Astrocyte (in vitro differentiated cells and primary cell): Measurements from ENCODE around the gene GSTP1. TPM values are rescaled to one million over a fixed set of nuclear protein-coding genes. Genes with fewer than 3 reads are reported as not detected.

ENCODE experiments used
- DNase-seq: peaks from one replicate; pipeline ENCODE4 v3.0.0-alpha.2; 2010; ENCODE audit warnings: low read depth
- FAIRE-seq: peaks from 2 replicates; lab custom pipeline; 2011; peaks lifted over from hg19 to GRCh38; lab: Jason Lieb, UNC
- H2AFZ ChIP-seq: 2 replicates; pipeline ENCODE4 v1.6.0; 2012; ENCODE audit warnings: low read depth, low read length, inconsistent platforms
- H3K27ac ChIP-seq: 2 replicates; pipeline ENCODE4 v1.5.1; 2011; ENCODE audit warnings: low read depth, low read length, inconsistent platforms
- H3K27me3 ChIP-seq: 2 replicates; pipeline ENCODE4 v1.6.0; 2011; ENCODE audit warnings: low read length, inconsistent platforms; ENCODE audit not compliant: insufficient read depth
- H3K36me3 ChIP-seq: 2 replicates; pipeline ENCODE4 v1.5.1; 2011; ENCODE audit warnings: low read length, inconsistent platforms; ENCODE audit not compliant: insufficient read depth
- H3K4me1 ChIP-seq: 2 replicates; pipeline ENCODE4 v1.5.1; 2011; ENCODE audit warnings: low read length, inconsistent platforms; ENCODE audit not compliant: insufficient read depth
- H3K4me2 ChIP-seq: 2 replicates; pipeline ENCODE4 v1.6.0; 2012; ENCODE audit warnings: low read length, inconsistent platforms
- H3K4me3 ChIP-seq: 2 replicates; pipeline ENCODE4 v1.5.1; 2011; ENCODE audit warnings: low read depth, mild to moderate bottlenecking, low read length, inconsistent platforms; ENCODE audit not compliant: insufficient read depth
- H3K79me2 ChIP-seq: 2 replicates; pipeline ENCODE4 v1.6.0; 2012; ENCODE audit warnings: mild to moderate bottlenecking, low read length, inconsistent platforms; ENCODE audit not compliant: insufficient read depth
- H3K9ac ChIP-seq: 2 replicates; pipeline ENCODE4 v1.6.0; 2012; ENCODE audit warnings: mild to moderate bottlenecking, low read length, inconsistent platforms
- H3K9me3 ChIP-seq: 2 replicates; pipeline ENCODE4 v1.5.1; 2012; ENCODE audit warnings: low read depth, mild to moderate bottlenecking, low read length, inconsistent platforms; ENCODE audit not compliant: insufficient read depth
- H4K20me1 ChIP-seq: 2 replicates; pipeline ENCODE4 v1.6.0; 2012; ENCODE audit warnings: low read length, inconsistent platforms; ENCODE audit not compliant: insufficient read depth
- H3K27ac Mint-ChIP-seq: one replicate; pipeline ENCODE4 v1.8.0; 2021; ENCODE audit warnings: mild to moderate bottlenecking, mixed read lengths; ENCODE audit not compliant: unreplicated experiment
- H3K27me3 Mint-ChIP-seq: one replicate; pipeline ENCODE4 v1.8.0; 2021; ENCODE audit warnings: low read depth, mixed read lengths; ENCODE audit not compliant: unreplicated experiment
- H3K36me3 Mint-ChIP-seq: one replicate; pipeline ENCODE4 v1.8.0; 2021; ENCODE audit warnings: low read depth, mixed read lengths; ENCODE audit not compliant: unreplicated experiment
- H3K4me1 Mint-ChIP-seq: one replicate; pipeline ENCODE4 v1.8.0; 2021; ENCODE audit warnings: low read depth, mixed read lengths; ENCODE audit not compliant: unreplicated experiment
- H3K4me3 Mint-ChIP-seq: one replicate; pipeline ENCODE4 v1.8.0; 2021; ENCODE audit warnings: mild to moderate bottlenecking, moderate library complexity, mixed read lengths; ENCODE audit not compliant: unreplicated experiment
- H3K9me3 Mint-ChIP-seq: one replicate; pipeline ENCODE4 v1.8.0; 2021; ENCODE audit warnings: mild to moderate bottlenecking, mixed read lengths; ENCODE audit not compliant: unreplicated experiment
- CTCF ChIP-seq: IDR thresholded peaks from 2 replicates; pipeline ENCODE4 v1.5.1; 2011; ENCODE audit warnings: low read depth, mild to moderate bottlenecking, inconsistent platforms, low read length, moderate library complexity; ENCODE audit not compliant: insufficient read depth
- EZH2 ChIP-seq: IDR thresholded peaks from 2 replicates; pipeline ENCODE4 v1.6.1; 2012; ENCODE audit warnings: mild to moderate bottlenecking, low read length, inconsistent platforms; ENCODE audit not compliant: insufficient read depth
- total RNA-seq: library from RNA; stranded (reverse); gene quantifications from 2 replicates; pipeline ENCODE4 v1.2.1, GENCODE V29; 2021

Gene GSTP1
- total RNA-seq, 1 donor from 2014 or later, result 1,365 TPM

DNA sequence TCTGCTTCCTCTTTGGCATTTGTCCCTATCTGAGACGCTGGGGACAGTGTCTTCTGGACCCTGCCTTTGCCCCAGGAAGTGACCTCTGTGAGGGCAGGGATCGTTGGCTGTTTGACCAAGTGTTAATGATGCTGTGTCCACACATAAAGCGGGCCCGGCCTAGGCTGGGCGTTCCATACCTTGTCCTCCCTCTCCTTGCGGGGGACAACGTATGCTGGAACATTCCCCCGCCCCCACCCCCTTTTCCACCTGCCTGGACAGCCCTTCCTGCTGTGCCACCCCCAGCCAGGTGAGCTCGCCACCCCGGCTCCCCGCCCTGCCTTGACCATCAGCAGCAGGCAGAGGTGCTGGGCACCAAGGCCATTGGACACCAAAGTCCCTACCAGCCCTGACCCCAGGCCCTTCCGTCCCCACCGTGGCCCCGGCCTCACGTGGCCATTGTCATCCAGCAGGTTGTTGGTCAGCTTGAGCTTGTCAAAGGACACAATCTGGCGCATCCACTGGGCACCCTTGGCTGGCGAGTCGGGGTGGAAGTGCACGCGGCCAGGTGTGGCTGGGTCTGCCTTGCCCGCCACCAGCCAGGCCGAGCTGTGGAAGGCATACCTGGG, 50.2 kb downstream of the GSTP1 start:
- Mint-ChIP-seq H3K4me1 (no peaks in the 10 kb centered on the region), H3K27ac (no peak overlapping the region)

GRCh38 chr11:67634366-67635230, 51.0 kb downstream of the GSTP1 start:
- no peaks in the 10 kb centered on the region for H4K20me1 ChIP-seq
- H3K9ac ChIP-seq, result no peak overlapping the region
- DNase-seq (no peak), FAIRE-seq (no peak)
- Mint-ChIP-seq H3K27me3 (peaks cover 8% of the 10 kb centered on the region), H3K36me3 (no peaks in the 10 kb centered on the region), H3K4me3 (no peak overlapping the region), H3K9me3 (peaks cover 2% of the 10 kb centered on the region), H3K27ac (no peak overlapping the region), H3K4me1 (no peaks in the 10 kb centered on the region)
- TF ChIP-seq CTCF (no peak), EZH2 (no peak)
- no peak overlapping the region for H3K27ac ChIP-seq
- no peak overlapping the region for H2AFZ ChIP-seq
- no peaks in the 10 kb centered on the region for H3K27me3 ChIP-seq
- no peaks in the 10 kb centered on the region for H3K9me3 ChIP-seq
- no peak overlapping the region for H3K4me3 ChIP-seq
- no peak overlapping the region for H3K4me2 ChIP-seq
- H3K36me3 ChIP-seq, result no peaks in the 10 kb centered on the region
- H3K79me2 ChIP-seq, result no peaks in the 10 kb centered on the region
- peaks cover 5% of the 10 kb centered on the region for H3K4me1 ChIP-seq

More for the DNA sequence above, 50.2 kb downstream of the GSTP1 start:
- Histone ChIP-seq H3K27ac (no peak overlapping the region), H3K4me2 (no peak overlapping the region), H3K79me2 (no peaks in the 10 kb centered on the region), H3K9me3 (no peaks in the 10 kb centered on the region), H3K4me1 (peaks cover 8% of the 10 kb centered on the region), H2AFZ (no peak overlapping the region), H3K9ac (no peak overlapping the region), H3K4me3 (no peak overlapping the region), H4K20me1 (no peaks in the 10 kb centered on the region), H3K27me3 (no peaks in the 10 kb centered on the region), H3K36me3 (no peaks in the 10 kb centered on the region)
- H3K27me3 Mint-ChIP-seq, result peaks cover 8% of the 10 kb centered on the region
- H3K4me3 Mint-ChIP-seq, result no peak overlapping the region
- TF ChIP-seq CTCF (no peak), EZH2 (no peak)
- DNase-seq, result no peak
- no peaks in the 10 kb centered on the region for H3K36me3 Mint-ChIP-seq
- no peak for FAIRE-seq
- peaks cover 2% of the 10 kb centered on the region for H3K9me3 Mint-ChIP-seq

DNA sequence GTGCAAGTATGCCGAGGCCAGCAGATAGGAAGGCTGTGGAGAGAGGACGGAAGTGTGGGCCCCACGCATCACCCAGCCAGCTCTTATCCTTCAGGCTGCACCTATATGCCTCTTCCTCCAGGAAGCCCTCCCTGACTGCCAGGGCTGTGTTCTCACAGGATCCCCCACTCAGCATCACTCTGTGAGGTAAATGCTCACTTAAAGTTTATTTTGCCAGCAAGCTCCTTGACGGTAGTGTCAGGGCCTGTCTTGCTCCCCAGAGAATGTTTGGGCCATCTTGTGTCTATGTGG, 51.6 kb downstream of the GSTP1 start:
- no peak overlapping the region for H3K4me3 ChIP-seq
- H3K27ac ChIP-seq, result no peak overlapping the region
- TF ChIP-seq CTCF, result no peak
- TF ChIP-seq EZH2, result no peak
- Mint-ChIP-seq H3K36me3 (no peaks in the 10 kb centered on the region), H3K9me3 (peaks cover 2% of the 10 kb centered on the region), H3K4me3 (no peak overlapping the region), H3K27ac (no peak overlapping the region), H3K27me3 (peaks cover 12% of the 10 kb centered on the region), H3K4me1 (no peaks in the 10 kb centered on the region)
- FAIRE-seq (no peak), DNase-seq (no peak)
- no peak overlapping the region for H3K4me2 ChIP-seq
- H3K4me1 ChIP-seq, result peaks cover 4% of the 10 kb centered on the region
- H3K79me2 ChIP-seq, result no peaks in the 10 kb centered on the region
- no peaks in the 10 kb centered on the region for H3K9me3 ChIP-seq
- H3K27me3 ChIP-seq, result no peaks in the 10 kb centered on the region
- no peaks in the 10 kb centered on the region for H4K20me1 ChIP-seq
- H3K36me3 ChIP-seq, result no peaks in the 10 kb centered on the region
- no peak overlapping the region for H2AFZ ChIP-seq
- no peak overlapping the region for H3K9ac ChIP-seq
